MM.1S (cell line): ENCODE data around the gene COP1.

ENCODE experiments used
- DNase-seq: peaks from one replicate; pipeline ENCODE4 v3.0.0-alpha.2; 2015
- H2AFZ ChIP-seq: fragments of 300-600 bp; sonication (generic); 2 replicates; pipeline ENCODE4 v1.6.0; 2016; ENCODE audit warnings: antibody characterized with exemption, low read length
- H3F3A ChIP-seq: fragments of 300-600 bp; sonication (generic); 2 replicates; pipeline ENCODE4 v1.6.1; 2016; ENCODE audit warnings: mild to moderate bottlenecking, antibody characterized with exemption, low read length, moderate library complexity, mixed read lengths; ENCODE audit not compliant: insufficient read depth
- H3K27ac ChIP-seq: fragments of 300-600 bp; sonication (generic); 2 replicates; pipeline ENCODE4 v1.5.1; 2016; ENCODE audit warnings: mild to moderate bottlenecking, low read length
- H3K27me3 ChIP-seq: fragments of 300-600 bp; sonication (generic); replicated peaks from 2 replicates; pipeline ENCODE4 v1.6.0; 2016; ENCODE audit warnings: low read length; ENCODE audit not compliant: insufficient read depth
- H3K36me3 ChIP-seq: fragments of 300-600 bp; sonication (generic); replicated peaks from 2 replicates; pipeline ENCODE4 v1.6.1; 2016; ENCODE audit warnings: mild to moderate bottlenecking, low read length, mixed read lengths; ENCODE audit not compliant: insufficient read depth
- H3K4me1 ChIP-seq: fragments of 300-600 bp; sonication (generic); 2 replicates; pipeline ENCODE4 v1.6.1; 2016; ENCODE audit warnings: low read length, mixed read lengths
- H3K4me2 ChIP-seq: fragments of 300-600 bp; sonication (generic); 2 replicates; pipeline ENCODE4 v1.6.0; 2016; ENCODE audit warnings: low read depth, low read length
- H3K4me3 ChIP-seq: fragments of 300-600 bp; sonication (generic); 2 replicates; pipeline ENCODE4 v1.5.1; 2016; ENCODE audit warnings: low read length, mixed read lengths
- H3K79me2 ChIP-seq: fragments of 300-600 bp; sonication (generic); 2 replicates; pipeline ENCODE4 v1.6.1; 2016; ENCODE audit warnings: mixed run types, low read length, mixed read lengths
- H3K9ac ChIP-seq: fragments of 300-600 bp; sonication (generic); 2 replicates; pipeline ENCODE4 v1.6.1; 2016; ENCODE audit warnings: low read length, mixed read lengths
- H3K9me2 ChIP-seq: fragments of 300-600 bp; sonication (generic); replicated peaks from 2 replicates; pipeline ENCODE4 v1.6.1; 2016; ENCODE audit warnings: mild to moderate bottlenecking, low read length, mixed read lengths; ENCODE audit not compliant: insufficient read depth
- H3K9me3 ChIP-seq: fragments of 300-600 bp; sonication (generic); replicated peaks from 2 replicates; pipeline ENCODE4 v1.6.1; 2016; ENCODE audit warnings: mild to moderate bottlenecking, low read length, mixed read lengths; ENCODE audit not compliant: insufficient read depth
- H4K20me1 ChIP-seq: fragments of 300-600 bp; sonication (generic); 2 replicates; pipeline ENCODE4 v1.6.1; 2016; ENCODE audit warnings: mild to moderate bottlenecking, low read length, moderate library complexity, mixed read lengths; ENCODE audit not compliant: insufficient read depth
- CTCF ChIP-seq: fragments of 300-600 bp; sonication (generic); IDR thresholded peaks from 2 replicates; pipeline ENCODE4 v1.5.1; 2016; ENCODE audit warnings: antibody characterized with exemption, low read length, mixed read lengths
- EZH2 ChIP-seq: fragments of 300-600 bp; sonication (generic); optimal IDR thresholded peaks from 2 replicates; pipeline ENCODE3; 2017; ENCODE audit warnings: low read depth, mild to moderate bottlenecking, antibody characterized with exemption, low read length, mixed read lengths
- EZH2phosphoT487 ChIP-seq: fragments of 300-600 bp; sonication (generic); IDR thresholded peaks from 2 replicates; pipeline ENCODE4 v1.6.1; 2018; ENCODE audit warnings: antibody characterized with exemption, low read length

COP1 gene

GRCh38 chr1:175911138-175911537, 295.9 kb downstream of the COP1 start:
- H2AFZ ChIP-seq: no peak overlapping the region
- H3K36me3 ChIP-seq: no peaks in the 10 kb centered on the region
- H3K9ac ChIP-seq: no peak overlapping the region
- H3K4me1 ChIP-seq: 0 out of 2 replicates have a peak, but pooled peaks cover 2% of the 10 kb centered on the region
- H3K4me3 ChIP-seq: no peak overlapping the region
- H3K9me2 ChIP-seq: no peaks in the 10 kb centered on the region
- no peaks in the 10 kb centered on the region for H3K79me2 ChIP-seq
- no peaks in the 10 kb centered on the region for H3K27me3 ChIP-seq
- H3K27ac ChIP-seq: no peak overlapping the region
- no peaks in the 10 kb centered on the region; the same call in 1 of the 2 replicates for H3F3A ChIP-seq
- H3K4me2 ChIP-seq: no peak overlapping the region
- TF ChIP-seq EZH2: no peak
- TF ChIP-seq CTCF: no peak
- no peak for TF ChIP-seq EZH2phosphoT487
- no peak for DNase-seq
- no peaks in the 10 kb centered on the region for H4K20me1 ChIP-seq
- H3K9me3 ChIP-seq: no peaks in the 10 kb centered on the region

- TF ChIP-seq EZH2phosphoT487 (no peak), EZH2 (no peak), CTCF (no peak)
- H3K4me2 ChIP-seq: no peak overlapping the region
- H3K9me2 ChIP-seq: no peaks in the 10 kb centered on the region
- H3F3A ChIP-seq: no peaks in the 10 kb centered on the region
- H3K4me1 ChIP-seq: no peaks in the 10 kb centered on the region
- H3K79me2 ChIP-seq: no peaks in the 10 kb centered on the region
- H3K9ac ChIP-seq: no peak overlapping the region
- H3K9me3 ChIP-seq: no peaks in the 10 kb centered on the region
- no peaks in the 10 kb centered on the region for H3K36me3 ChIP-seq
- H4K20me1 ChIP-seq: no peaks in the 10 kb centered on the region
- no peak overlapping the region for H3K4me3 ChIP-seq
- no peak overlapping the region for H2AFZ ChIP-seq
- no peak for DNase-seq
- H3K27me3 ChIP-seq: no peaks in the 10 kb centered on the region
- H3K27ac ChIP-seq: no peak overlapping the region
Observed at GRCh38 chr1:175906370-175906769, 300.7 kb downstream of the COP1 start.

- Histone ChIP-seq H3K79me2 (no peaks in the 10 kb centered on the region), H3K4me1 (no peaks in the 10 kb centered on the region), H2AFZ (no peak overlapping the region), H4K20me1 (no peaks in the 10 kb centered on the region), H3K27ac (no peak overlapping the region), H3K4me2 (no peak overlapping the region), H3F3A (no peaks in the 10 kb centered on the region), H3K9me3 (no peaks in the 10 kb centered on the region), H3K27me3 (no peaks in the 10 kb centered on the region), H3K36me3 (no peaks in the 10 kb centered on the region), H3K9me2 (no peaks in the 10 kb centered on the region), H3K4me3 (no peak overlapping the region), H3K9ac (no peak overlapping the region)
- TF ChIP-seq CTCF (no peak), EZH2 (no peak), EZH2phosphoT487 (no peak)
- no peak for DNase-seq
Observed at GRCh38 chr1:175904808-175905207, 302.3 kb downstream of the COP1 start.
